Measurements from ENCODE around the gene CAPN11. TPM values are rescaled to one million over a fixed set of nuclear protein-coding genes. Genes with fewer than 3 reads are reported as not detected.

CAPN11 gene
- 0.78 TPM for total RNA-seq
- long read RNA-seq, result 0 reads

- intact Hi-C loops (cut with DNase I), result no loop called here
- no peak for DNase-seq (ENCODE audit: low spot score)
These were observed at the start of gene CAPN11 for GRCh38 chr6:44158770-44159228. TSS of gene CAPN11 (plus strand) at chr6:44158820. CDS start at chr6:44158849, 29 bp downstream.

DNA sequence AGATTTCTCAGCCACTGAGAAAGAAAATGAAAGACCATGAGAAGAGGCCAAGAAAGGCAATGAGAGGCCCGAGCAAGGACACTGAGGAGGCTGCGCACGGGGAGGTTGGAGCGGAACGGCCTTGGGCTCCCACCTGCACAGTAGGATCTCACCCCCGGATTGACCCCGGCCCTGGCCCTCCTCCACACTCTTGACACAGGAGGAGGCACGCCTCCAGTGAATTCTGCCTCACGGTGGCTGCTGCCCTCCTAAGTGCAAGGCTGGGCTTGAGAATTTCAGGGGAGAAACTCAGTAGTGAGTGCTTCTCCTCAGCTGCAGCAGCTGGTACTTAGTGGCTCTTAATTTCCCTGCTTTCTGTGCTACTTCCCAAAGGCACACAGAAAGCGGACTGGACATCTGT lies 49.4 kb upstream of the CAPN11 start:
- no peak for DNase-seq (ENCODE audit: low spot score)
- intact Hi-C loops (cut with DNase I), result no loop called here

GRCh38 chr6:44110005-44110676 lies 48.5 kb upstream of the CAPN11 start:
- intact Hi-C loops (cut with DNase I), result no loop called here
- DNase-seq (ENCODE audit: low spot score), result no peak

- no peak for DNase-seq (ENCODE audit: low spot score)
- intact Hi-C loops (cut with DNase I), result no loop called here
These were observed 47.7 kb upstream of the CAPN11 start for GRCh38 chr6:44110966-44111365.

DNA sequence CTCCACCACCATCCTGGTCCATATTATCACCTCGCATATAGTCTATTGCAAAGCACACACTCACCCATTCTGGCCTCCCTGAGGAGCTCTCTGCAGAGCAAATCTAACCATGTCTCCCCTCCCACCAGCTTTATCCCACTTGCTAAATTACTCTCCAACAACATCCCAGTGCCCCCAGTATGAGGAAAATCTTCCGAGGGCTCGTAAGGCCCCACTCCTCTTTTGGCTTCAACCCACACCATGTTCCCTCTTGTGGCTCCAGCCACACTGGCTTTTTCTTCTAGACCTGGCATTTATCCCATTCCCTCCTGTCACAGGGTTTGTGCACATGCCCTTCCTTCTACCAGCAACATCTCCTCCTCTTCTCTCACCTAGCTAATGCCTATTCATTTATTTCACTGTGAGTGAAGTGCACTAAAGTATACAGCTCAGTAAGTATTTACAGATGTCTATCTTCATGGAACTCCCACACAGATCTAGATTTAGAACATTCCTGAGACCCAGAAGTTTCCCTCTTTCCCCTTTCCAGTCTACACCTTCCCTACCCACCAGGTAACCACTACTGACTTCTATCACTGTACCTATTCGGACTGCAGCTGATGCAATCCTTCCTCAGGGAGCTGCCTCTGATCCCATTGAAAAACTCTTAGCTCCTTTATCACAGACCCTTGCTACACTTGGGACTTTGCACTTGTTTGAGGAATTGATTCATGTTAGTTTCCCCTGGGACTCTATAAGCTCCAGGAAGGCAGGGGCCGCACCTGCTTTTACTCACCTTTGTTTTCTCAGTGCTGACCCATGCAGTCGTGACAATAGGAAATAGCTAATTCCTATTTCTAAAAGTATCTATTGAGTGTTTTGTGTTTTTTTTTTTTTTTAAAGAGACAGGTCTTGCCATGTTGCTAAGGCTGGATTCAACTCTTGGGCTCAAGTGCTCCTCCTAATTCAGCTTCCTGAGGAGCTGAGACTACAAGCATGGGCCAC lies 46.9 kb upstream of the CAPN11 start:
- intact Hi-C loops (cut with DNase I), result no loop called here
- DNase-seq (ENCODE audit: low spot score), result no peak

DNA sequence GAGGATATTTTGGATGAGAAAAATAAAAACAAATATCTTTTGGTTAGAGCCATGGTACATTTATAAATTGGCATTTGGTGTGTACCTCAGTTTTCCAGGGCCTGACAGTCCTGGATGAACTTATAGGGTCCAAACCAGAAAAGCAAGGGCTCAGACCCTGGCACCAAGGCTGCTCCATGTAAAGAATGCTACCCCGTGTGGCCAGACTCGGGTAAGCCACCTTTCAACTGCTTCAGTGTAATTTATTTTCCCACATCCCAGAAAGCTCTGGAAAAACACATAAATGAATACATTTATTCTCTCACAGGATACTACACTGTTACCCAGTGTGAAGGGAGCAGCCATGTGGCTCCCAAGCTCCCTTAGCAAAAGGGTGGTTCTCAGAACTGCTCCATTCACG lies 45.2 kb upstream of the CAPN11 start:
- intact Hi-C loops (cut with DNase I), result no loop called here
- DNase-seq (ENCODE audit: low spot score), result no peak

- DNase-seq (ENCODE audit: low spot score), result no peak
- intact Hi-C loops (cut with DNase I), result no loop called here
These were observed 42.8 kb upstream of the CAPN11 start for GRCh38 chr6:44115866-44116265.

GRCh38 chr6:44116641-44117382 lies 41.8 kb upstream of the CAPN11 start:
- intact Hi-C loops (cut with DNase I), result no loop called here
- no peak for DNase-seq (ENCODE audit: low spot score)

- intact Hi-C loops (cut with DNase I), result no loop called here
- no peak for DNase-seq (ENCODE audit: low spot score)
These were observed 41.1 kb upstream of the CAPN11 start for GRCh38 chr6:44117397-44118128.

DNA sequence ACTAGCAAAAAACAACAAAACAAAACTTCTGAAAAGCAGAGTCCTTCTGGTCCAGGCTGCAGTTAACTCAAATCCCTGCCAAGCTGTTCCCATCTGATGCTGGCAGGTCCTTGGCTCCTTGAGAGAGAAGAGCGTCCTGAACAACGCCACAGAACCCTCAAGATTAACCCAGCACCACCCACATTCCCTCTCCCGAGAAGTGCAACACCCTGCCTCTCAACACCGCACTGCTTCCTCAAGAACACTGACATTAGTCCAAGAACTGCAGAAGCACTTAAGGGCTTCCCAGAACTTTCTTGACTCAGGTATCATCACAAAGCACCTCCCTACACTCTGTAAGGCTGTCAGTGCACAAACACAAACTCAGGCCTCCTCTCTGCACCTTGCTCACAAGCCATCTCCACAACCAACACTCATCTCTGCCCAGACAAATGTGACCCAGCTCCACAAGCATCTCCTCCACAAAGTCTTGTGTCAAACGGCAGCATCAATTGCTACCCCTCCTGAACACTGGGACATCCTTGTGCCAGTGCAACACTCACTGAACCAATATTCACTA lies 38.8 kb upstream of the CAPN11 start:
- DNase-seq (ENCODE audit: low spot score), result no peak

DNA sequence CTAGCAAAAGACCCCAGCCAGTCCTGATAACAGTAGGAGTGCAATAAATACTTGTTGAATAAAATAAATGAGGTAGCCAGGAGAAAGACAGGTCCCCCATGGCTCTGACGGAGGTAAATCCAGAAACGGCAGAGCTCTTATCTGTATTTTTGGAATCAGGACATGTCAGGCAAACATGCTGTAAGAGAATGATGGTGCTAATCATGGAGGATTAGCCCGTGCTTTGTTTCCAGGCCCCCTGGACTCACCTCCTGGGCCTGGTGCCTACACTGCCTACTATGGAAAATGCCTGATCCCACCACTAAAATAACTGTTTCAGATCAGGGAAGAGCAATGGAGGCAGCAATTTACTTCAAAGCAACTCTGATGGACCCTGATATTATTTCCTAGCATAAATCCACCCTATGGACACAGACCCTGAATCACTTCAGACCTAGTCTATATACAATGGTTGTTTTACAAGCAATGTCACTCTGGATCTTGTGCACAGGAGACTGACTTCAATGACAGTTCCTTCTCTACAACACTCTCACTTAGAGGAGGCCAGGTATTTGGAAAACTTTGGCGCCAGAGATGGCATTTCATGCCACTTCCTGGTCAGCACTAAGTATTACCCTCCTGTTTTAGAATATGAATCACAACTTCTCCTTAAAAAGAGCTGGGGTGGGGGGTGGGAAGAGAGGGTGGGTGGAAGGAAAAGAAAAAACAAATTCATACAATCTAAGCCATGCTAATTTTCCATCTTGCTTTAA lies 37.8 kb upstream of the CAPN11 start:
- intact Hi-C loops (cut with DNase I), result no loop called here
- no peak for DNase-seq (ENCODE audit: low spot score)

More for the DNA sequence above, 38.8 kb upstream of the CAPN11 start:
- intact Hi-C loops (cut with DNase I), result no loop called here

DNA sequence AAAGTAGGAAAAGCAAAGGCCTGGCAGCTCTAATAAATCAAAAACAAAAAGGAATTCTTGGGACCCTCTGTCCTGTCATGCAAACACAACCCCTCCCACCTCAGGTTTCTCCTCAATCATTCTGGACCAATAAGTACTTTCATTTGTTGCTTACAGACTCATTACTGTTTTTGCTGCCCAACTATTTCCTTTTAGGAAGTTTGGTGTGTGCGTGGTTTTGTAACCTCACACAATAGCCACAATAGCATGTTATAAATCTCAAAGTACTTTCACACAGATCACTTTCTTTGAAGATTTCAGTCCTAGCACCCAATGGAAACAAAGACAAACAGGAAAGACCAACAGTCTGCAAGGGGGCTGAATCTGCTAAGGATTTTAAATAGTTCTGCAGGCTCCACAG lies 35.8 kb upstream of the CAPN11 start:
- intact Hi-C loops (cut with DNase I), result no loop called here
- DNase-seq (ENCODE audit: low spot score), result no peak

- no peak for DNase-seq (ENCODE audit: low spot score)
- intact Hi-C loops (cut with DNase I), result no loop called here
These were observed 35.1 kb upstream of the CAPN11 start for GRCh38 chr6:44123544-44123943.

DNA sequence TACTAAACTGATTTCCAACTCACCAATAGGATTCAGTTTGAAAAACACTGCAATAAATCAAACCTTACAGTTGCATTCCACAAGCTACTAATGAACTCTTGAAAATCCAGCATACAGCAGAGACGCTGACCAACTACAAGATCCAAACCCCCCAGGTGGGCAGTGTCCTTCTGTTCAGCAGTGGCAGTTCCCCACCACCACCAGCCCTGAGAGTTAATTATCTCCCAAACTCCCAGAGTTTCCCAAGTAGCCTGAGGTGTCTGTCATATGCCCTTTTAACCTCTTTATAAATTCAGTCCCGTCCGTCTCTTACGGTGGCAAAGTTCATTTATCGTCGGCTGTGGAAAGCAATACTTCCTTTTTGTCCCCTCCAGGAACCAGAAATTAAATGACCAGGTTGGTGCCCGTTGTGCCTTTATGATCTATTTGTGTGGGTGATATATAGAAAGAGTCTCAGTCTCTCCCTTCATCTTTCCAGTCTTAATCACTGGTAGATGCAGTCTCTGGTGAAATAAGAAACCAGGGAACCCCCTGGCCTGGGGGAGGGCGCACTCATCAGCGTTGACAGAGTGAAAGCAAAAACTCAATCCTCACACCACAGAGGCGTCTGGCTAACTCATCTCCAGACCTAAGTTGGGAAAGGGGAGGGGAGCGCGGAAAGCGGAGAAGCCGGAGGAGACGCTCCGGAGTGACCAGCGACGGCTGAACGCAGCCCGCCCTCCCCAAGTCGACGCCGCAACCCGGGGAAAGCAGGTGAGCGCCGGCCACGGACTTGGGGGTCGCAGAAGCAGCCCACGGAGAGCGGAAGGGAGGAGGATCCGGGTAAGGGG lies 32.1 kb upstream of the CAPN11 start:
- intact Hi-C loops (cut with DNase I), result no loop called here

GRCh38 chr6:44127186-44128019 lies 31.2 kb upstream of the CAPN11 start, which contains the start of the genes MRPL14 and TMEM63B:
TSS of gene MRPL14 (minus strand) at chr6:44127452. CDS start at chr6:44116611, 10,841 bp downstream.
TSS of gene TMEM63B (plus strand) at chr6:44127554. CDS start at chr6:44134585, 7,031 bp downstream.
- DNase-seq (ENCODE audit: low spot score), result peak; percentile 96
- intact Hi-C loops (cut with DNase I), result no loop called here

More for the DNA sequence above, 32.1 kb upstream of the CAPN11 start:
- DNase-seq (ENCODE audit: low spot score), result no peak
